GM18867 (cell line): ENCODE data around the gene RAB44.
"Not testable (repeated sequence)": the region's sequence is repeated elsewhere in the genome, so short reads cannot be mapped to it uniquely, and the experiment has no call there.

Source experiments
- ATAC-seq: cut with Tn5 transposase; IDR thresholded peaks from one replicate; pipeline ENCODE4 v1.9.1; 2021; ENCODE audit warnings: mild to moderate bottlenecking, moderate library complexity; ENCODE audit not compliant: unreplicated experiment

RAB44 gene, protein sequence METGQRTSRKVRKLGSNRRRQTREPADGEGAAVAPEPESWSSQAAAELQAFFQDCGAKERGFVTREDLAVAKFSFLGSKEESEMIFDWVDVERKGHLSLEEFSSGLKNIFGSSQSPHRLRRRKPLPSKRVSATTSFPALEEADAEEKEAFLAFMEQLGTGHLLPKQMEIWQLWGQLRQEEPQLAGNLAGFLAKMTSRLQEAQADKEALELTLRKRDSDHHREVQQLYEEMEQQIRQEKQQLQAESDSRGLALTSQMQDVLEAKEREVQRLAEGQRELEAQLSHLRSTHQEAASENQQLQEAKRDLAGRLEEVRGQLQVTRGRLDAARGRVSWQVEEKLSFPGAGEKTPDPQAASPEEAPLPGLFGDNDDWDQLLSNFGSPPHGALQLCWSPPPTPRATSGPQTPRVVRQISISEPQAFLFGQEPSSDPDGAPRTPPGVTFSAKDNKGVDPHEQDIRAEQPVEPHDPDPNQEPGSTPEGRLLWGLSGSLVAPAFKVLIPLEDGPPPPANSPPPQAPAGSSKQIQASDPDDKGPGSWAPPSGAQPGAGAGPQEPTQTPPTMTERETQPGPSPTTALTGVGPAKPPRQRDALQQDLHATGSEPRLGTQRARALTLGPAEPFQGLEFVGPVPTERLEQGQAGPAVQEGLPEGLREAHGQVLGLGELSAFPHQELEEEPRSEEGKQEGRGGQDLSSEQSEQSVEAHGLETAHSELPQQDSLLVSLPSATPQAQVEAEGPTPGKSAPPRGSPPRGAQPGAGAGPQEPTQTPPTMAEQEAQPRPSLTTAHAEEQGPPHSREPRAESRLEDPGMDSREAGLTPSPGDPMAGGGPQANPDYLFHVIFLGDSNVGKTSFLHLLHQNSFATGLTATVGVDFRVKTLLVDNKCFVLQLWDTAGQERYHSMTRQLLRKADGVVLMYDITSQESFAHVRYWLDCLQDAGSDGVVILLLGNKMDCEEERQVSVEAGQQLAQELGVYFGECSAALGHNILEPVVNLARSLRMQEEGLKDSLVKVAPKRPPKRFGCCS

DNA sequence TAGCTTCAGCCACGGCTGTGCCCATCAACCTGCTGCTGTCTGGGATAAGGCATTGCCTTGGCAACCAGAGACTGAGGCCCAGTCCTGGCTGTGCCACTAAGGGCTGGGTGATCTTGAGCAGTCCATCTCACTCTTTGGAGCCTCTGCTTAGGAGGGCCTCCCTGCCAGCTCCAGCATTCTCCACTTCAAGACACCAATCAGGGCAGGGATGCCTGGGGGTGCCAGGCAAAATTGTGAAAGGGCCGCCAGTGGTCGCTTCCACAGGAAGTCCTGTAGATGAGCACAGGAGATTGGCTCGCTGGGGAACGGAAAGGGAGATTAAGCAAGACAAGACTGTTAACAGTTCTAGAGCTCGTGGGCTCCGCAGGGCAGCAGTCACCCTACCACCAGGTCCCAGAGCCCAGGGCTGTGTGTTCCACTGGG lies at the start of gene RAB44:
Gene RAB44, plus strand, starts transcription at position 346 of the 423 bp plus-strand sequence. CDS start 6,410 bp downstream, outside the sequence.
- ATAC-seq: no peak

DNA sequence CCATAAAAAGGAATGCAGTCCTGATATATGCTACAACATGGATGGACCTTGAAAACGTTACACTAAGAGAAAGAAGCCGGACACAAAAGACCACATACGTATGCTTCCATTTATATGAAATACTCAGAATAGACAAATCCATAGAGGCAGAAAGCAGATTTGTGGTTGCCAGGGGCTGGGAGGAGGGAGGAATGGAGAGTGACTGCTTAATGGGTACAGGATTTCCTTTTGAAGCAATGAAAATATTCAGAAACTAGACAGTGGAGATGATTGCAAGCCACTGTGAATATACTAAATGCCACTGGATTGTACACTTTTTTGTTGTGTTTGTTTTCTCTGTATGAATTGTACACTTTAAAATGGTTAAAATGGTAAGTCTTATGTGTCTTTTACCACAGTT lies 48.5 kb upstream of the RAB44 start:
- ATAC-seq: no peak

DNA sequence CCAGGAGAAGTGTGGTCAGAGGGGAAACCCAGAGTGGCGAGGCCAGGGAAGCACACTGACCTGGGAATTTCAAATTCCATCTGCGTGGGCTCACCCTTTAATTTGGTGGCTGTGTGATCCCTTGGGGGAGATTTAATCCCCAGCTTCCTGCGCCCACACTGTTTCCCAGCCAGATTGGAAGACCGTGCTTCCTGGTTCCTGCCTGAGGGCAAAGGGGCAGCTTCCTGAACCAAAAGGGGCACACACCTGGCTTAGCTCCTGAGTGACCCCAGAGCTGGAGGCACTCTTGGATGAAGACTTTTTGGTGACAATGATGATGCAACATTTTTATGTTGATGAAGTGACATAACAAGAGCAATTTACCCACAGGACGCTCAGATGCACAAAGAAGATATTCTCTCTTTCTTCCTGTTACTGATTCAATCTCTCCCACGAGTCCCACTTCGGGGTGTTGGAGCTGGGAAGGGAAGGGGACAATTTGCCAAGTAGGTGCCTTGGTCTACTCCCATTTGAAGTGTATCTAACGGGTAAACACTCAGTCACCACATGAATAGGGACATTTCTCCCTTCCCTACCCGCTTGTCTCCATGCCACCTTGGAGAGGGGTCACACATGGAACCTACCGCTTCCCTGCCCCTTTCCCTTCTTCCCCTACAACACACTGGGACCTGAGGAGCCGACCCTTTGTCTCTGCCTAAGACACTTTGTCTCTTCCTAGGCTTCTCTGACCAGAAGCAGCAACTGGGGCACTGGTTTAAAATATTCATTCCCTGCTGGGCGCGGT lies 47.7 kb upstream of the RAB44 start:
- ATAC-seq: no peak

DNA sequence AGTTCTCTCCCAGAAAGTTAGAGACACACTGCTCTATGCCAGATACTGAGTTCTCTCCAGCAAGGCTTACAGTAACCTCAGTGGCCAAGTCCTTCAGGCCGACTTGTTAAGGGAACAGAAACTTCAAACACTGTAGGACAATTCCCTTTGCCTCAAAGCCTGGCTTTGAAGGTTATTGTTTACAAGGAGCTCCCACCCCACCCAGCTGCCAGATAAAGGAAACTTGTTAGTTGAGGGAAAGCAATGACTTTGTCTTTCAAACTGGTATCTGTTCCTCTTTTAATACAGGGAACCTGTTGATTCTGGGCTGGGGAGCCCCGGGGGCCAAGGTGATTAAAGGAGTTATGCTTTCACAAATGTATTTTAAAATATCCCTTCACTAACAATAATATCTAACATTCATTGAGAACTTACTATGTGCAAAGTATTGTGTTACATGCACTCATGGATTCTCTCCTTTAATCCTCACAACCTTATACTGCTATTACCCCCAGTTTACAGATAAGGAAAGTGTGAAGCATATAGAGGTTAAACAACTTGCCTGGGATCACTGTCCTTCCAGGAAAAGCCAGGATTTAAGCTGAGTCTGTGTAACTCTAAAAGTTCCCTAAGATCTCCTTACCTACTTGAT lies 46.7 kb upstream of the RAB44 start:
- ATAC-seq: no peak

DNA sequence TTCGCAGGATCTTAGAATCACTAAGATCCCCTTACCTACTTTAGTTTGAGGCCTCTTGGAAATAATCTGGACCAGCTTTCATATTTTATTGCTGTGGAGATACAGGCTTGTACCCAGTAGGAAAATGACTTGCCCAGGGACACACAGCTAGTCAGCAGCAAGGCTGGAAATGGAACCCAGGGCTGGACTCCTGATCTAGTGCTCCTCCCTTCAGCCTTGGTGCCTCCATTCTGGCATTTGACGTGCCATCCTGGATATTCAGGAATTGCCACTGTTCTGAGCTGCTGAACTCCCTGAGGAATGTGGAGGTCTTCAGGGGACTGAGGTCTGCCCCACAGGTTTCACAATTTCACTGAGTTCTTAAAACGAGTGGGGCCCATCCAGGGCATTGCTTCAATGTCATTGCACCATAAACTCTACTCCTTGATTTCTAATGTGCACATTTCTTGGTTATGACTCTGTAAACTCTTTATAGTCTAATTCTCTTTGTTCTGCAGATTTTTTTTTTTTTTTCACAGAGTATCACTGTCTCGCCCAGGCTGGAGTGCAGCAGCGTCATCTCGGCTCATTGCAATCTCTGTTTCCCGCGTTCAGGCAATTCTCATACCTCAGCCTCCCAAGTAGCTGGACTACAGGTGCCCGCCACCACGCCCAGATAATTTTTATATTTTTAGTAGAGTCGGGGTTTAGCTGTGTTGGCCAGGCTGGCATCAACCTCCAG lies 45.8 kb upstream of the RAB44 start:
- ATAC-seq: no peak

DNA sequence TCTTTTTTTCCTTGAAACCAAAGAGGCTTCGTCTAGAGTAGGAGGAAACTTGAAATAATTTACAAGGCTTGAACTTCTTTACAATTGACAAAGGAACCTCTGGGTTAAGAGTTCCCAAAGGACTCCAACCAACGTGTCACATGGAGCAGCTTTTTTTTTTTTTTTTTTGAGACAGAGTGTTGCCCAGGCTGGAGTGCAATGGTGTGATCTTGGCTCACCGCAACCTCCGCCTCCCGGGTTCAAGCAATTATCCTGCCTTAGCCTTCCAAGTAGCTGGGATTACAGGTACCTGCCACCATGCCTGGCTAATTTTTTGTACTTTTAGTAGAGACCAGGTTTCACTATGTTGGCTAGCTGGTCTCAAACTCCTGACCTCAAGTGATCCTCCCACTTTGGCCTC lies 43.2 kb upstream of the RAB44 start:
- ATAC-seq: not testable (repeated sequence)

- ATAC-seq: no peak
Observed at GRCh38 chr6:36655085-36655724, 42.4 kb upstream of the RAB44 start.

- ATAC-seq: no peak
Observed at GRCh38 chr6:36656441-36656840, 41.2 kb upstream of the RAB44 start.

DNA sequence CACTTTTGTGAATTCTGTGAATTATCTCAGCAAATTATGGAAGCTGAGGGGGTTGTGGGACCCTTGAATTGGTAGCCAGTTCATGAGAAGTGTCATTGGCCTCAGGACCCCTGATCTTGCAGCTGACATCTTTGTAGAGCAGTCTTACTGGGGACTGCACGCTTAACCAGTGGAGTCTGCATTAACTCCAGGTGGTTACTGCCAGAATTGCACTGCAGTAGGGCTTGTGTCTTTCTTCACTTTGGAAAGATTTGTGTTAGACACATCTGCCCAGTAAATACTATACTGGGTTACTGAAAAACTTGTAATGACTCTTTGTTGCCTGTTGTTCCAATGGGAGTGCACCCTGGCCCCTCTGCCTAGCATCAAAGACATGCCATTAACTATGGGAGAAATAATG lies 40.4 kb upstream of the RAB44 start:
- ATAC-seq: no peak

- ATAC-seq: no peak
Observed at GRCh38 chr6:36657942-36658544, 39.6 kb upstream of the RAB44 start.

DNA sequence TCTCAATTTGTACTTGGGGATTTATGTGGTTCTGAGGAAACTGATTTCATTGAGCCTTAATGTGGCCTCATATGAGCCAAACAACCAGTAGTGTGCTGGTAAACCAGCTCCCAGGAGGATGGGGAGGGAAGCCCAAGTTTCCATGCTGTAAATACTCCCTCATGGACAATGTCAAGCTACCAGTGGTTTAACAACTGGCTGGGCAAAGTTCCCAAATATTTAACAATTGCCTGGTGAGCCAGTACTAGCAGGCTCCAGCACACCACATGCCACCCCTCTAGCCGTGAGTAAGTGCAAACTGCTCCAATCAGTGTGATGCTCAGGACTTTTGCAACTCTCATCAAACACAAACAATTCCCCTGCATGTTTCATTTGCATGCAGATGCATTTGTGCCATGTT lies 38.4 kb upstream of the RAB44 start:
- no peak for ATAC-seq

GRCh38 chr6:36660771-36661471 lies 36.7 kb upstream of the RAB44 start:
- no peak for ATAC-seq

DNA sequence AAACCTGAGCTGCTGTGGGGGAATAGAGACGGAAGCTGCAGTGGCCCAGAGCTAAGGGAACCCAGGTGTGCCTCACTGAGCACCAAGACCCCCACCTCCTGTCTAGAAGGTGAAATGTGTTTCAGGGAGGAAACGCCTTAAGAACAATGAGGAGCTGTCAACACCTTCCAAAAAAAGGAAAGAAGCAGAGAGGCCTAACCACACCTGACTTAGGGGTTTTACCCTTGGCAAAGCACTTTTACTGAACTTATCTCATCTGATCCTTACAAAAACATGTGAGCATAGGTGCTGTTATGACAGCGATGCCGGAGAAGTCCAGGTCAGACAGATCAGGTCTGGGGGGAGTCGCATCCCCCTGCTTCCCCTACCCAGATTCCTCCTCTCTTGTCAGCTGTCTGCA lies 35.2 kb upstream of the RAB44 start:
- no peak for ATAC-seq

GRCh38 chr6:36662827-36663256 lies 34.8 kb upstream of the RAB44 start:
- ATAC-seq: no peak

DNA sequence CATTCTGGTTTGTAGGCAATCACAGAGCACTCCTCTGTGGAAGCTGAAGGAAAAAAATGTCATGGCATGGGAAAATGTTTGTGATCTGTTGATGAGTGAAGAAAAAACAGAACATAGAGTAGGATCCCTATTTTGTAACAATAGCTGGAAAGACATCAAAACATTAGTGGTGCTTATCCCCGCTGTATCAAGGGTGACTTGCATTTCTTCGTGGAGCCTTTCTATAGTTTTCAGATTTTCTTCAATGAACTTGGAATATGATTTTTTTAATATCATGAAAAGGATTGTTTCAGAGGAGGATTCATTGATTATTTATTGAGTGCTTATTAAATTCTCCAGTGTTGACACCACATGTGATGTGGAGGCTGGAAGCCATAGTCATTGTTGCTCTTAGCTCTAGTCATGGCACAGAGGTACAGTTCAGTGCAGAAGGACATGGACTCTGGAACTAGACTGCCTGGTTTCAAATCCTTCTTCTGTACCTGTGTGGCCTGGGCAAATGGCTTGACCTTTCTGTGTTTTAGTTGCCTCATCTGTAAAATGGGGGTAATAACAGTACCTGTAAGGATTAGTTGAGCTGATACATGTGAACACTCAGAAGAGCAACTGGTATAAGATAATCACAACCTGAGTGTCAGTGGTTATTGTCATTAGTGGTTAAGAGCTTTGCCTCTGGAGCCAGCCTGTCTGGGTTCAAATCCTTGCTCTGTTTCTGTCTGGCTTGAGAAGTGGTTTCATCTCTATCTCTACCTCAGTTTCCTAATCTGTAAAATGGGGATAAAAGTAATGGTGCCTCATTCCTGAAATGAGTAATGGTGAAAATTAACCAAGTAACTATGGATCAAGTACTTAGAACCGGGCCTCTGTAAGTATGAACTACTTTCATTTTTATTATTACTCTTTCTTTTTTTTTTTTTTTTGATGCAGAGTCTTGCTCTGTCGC lies 33.9 kb upstream of the RAB44 start:
- no peak for ATAC-seq

- no peak for ATAC-seq
Observed at GRCh38 chr6:36665180-36665579, 32.4 kb upstream of the RAB44 start.

DNA sequence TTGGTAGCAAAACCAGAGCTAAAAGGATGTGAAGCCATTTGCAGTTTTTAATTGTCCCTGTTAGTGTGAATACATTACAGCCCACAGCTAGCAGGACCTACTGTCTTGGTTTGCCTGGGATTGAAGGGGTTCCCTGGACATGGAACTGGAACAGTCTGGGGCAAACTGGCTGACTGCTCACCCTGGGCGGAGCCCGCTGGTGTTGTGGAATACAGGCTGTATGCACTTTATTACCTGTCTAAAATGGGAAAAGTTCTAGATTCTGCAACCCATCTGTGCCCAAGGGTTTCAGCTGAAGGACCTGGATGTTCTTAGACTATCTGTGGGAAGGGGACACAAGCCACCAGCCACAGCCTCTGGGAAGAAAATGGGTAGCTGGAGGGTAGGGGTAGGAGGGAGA lies 31.3 kb upstream of the RAB44 start:
- no peak for ATAC-seq
